Nephron progenitor cell (in vitro differentiated cells): Measurements from ENCODE around the gene NPB.

Source experiments
- DNase-seq: peaks from one replicate; pipeline ENCODE4 v3.0.0; 2021
- H3K27ac Mint-ChIP-seq: 2 replicates; pipeline ENCODE4 v1.8.0; 2021; ENCODE audit warnings: mild to moderate bottlenecking, moderate library complexity, mixed read lengths
- H3K27me3 Mint-ChIP-seq: 2 replicates; pipeline ENCODE4 v1.8.0; 2021; ENCODE audit warnings: mild to moderate bottlenecking, low read depth, mixed read lengths; ENCODE audit not compliant: poor library complexity
- H3K36me3 Mint-ChIP-seq: 2 replicates; pipeline ENCODE4 v1.8.0; 2021; ENCODE audit warnings: low read depth, mixed read lengths
- H3K4me1 Mint-ChIP-seq: 2 replicates; pipeline ENCODE4 v1.8.0; 2021; ENCODE audit warnings: mixed read lengths
- H3K4me3 Mint-ChIP-seq: 2 replicates; pipeline ENCODE4 v1.8.0; 2021; ENCODE audit warnings: mild to moderate bottlenecking, moderate library complexity, mixed read lengths
- H3K9me3 Mint-ChIP-seq: 2 replicates; pipeline ENCODE4 v1.8.0; 2021; ENCODE audit warnings: mild to moderate bottlenecking, moderate library complexity, mixed read lengths
- CTCF ChIP-seq: fragments of 200-600 bp; sonication (generic); IDR thresholded peaks from 2 replicates; pipeline ENCODE4 v1.5.0; 2021; ENCODE audit warnings: antibody characterized with exemption

Gene NPB

GRCh38 chr17:81940538-81941483 lies 38.8 kb downstream of the NPB start:
- no peak overlapping the region for H3K4me3 Mint-ChIP-seq

GRCh38 chr17:81941484-81942166 lies 39.6 kb downstream of the NPB start:
- H3K4me3 Mint-ChIP-seq = no peak overlapping the region
- H3K9me3 Mint-ChIP-seq = no peaks in the 10 kb centered on the region
- H3K27ac Mint-ChIP-seq = no peak overlapping the region
- no peak for TF ChIP-seq CTCF
- H3K27me3 Mint-ChIP-seq = peaks cover 3% of the 10 kb centered on the region
- peaks cover 52% of the 10 kb centered on the region for H3K4me1 Mint-ChIP-seq
- peak; percentile 37 for DNase-seq
- no peaks in the 10 kb centered on the region for H3K36me3 Mint-ChIP-seq

More at GRCh38 chr17:81940538-81941483, 38.8 kb downstream of the NPB start:
- no peak for DNase-seq
- Mint-ChIP-seq H3K4me1 (peaks cover 60% of the 10 kb centered on the region), H3K27ac (no peak overlapping the region), H3K27me3 (peaks cover 3% of the 10 kb centered on the region), H3K36me3 (no peaks in the 10 kb centered on the region), H3K9me3 (no peaks in the 10 kb centered on the region)
- no peak for TF ChIP-seq CTCF

GRCh38 chr17:81942167-81942553 lies 40.1 kb downstream of the NPB start:
- Mint-ChIP-seq H3K36me3 (no peaks in the 10 kb centered on the region), H3K27ac (no peak overlapping the region), H3K27me3 (peaks cover 3% of the 10 kb centered on the region), H3K4me3 (no peak overlapping the region), H3K4me1 (peaks cover 50% of the 10 kb centered on the region), H3K9me3 (no peaks in the 10 kb centered on the region)
- no peak for TF ChIP-seq CTCF
- DNase-seq = no peak

- no peaks in the 10 kb centered on the region for H3K9me3 Mint-ChIP-seq
- H3K4me3 Mint-ChIP-seq = no peak overlapping the region
- TF ChIP-seq CTCF = no peak
- no peak overlapping the region for H3K27ac Mint-ChIP-seq
- no peaks in the 10 kb centered on the region for H3K36me3 Mint-ChIP-seq
- peaks cover 30% of the 10 kb centered on the region for H3K4me1 Mint-ChIP-seq
- H3K27me3 Mint-ChIP-seq = peaks cover 3% of the 10 kb centered on the region
- no peak for DNase-seq
Observed at GRCh38 chr17:81944858-81945257, 42.8 kb downstream of the NPB start.

- Mint-ChIP-seq H3K4me3 (no peak within 1 kb of the TSS), H3K27ac (no peak within 1 kb of the TSS), H3K4me1 (peaks cover 17% of the 10 kb centered on the region), H3K36me3 (no peaks in the 10 kb centered on the region), H3K9me3 (no peaks in the 10 kb centered on the region), H3K27me3 (peaks cover 3% of the 10 kb centered on the region)
- no peak for TF ChIP-seq CTCF
- no peak for DNase-seq
Observed at GRCh38 chr17:81947189-81947588, 45.2 kb downstream of the NPB start, which contains the start of gene MYADML2. Gene MYADML2 (minus strand): TSS chr17:81947233. CDS start chr17:81941741, 5,492 bp downstream.
